DND-41 (cell line): ENCODE measurements around the gene CARD10.
"Not testable (repeated sequence)": the region's sequence is repeated elsewhere in the genome, so short reads cannot be mapped to it uniquely, and the experiment has no call there.

Source experiments
- ATAC-seq: fragments of 200-7000 bp; cut with Tn5 transposase; 3 replicates; pipeline ENCODE4 v1.9.1; 2021; ENCODE audit warnings: low read depth; ENCODE audit not compliant: insufficient read depth
- DNase-seq: peaks from one replicate; pipeline ENCODE4 v3.0.0-alpha.2; 2020
- H2AFZ ChIP-seq: 2 replicates; pipeline ENCODE4 v1.6.0; 2012; ENCODE audit warnings: low read depth, low read length
- H3K27ac ChIP-seq: 2 replicates; pipeline ENCODE4 v1.5.1; 2012; ENCODE audit warnings: low read length, inconsistent platforms
- H3K27me3 ChIP-seq: fragments of 200-600 bp; sonication (generic); 2 replicates; pipeline ENCODE4 v1.6.0; 2012; ENCODE audit warnings: low read length, mild to moderate bottlenecking, inconsistent platforms; ENCODE audit not compliant: insufficient read depth, poor library complexity
- H3K36me3 ChIP-seq: 2 replicates; pipeline ENCODE4 v1.5.1; 2012; ENCODE audit warnings: low read length, inconsistent platforms; ENCODE audit not compliant: insufficient read depth
- H3K4me1 ChIP-seq: 2 replicates; pipeline ENCODE4 v1.5.1; 2012; ENCODE audit warnings: mild to moderate bottlenecking, low read length; ENCODE audit not compliant: insufficient read depth
- H3K4me2 ChIP-seq: 2 replicates; pipeline ENCODE4 v1.6.0; 2012; ENCODE audit warnings: mild to moderate bottlenecking, moderate library complexity, low read length, inconsistent platforms; ENCODE audit not compliant: insufficient read depth
- H3K4me3 ChIP-seq, 2 experiments: fragments of 200-600 bp in 1 of 2; shearing (Covaris generic) in 1 of 2; 2 replicates each; pipeline ENCODE4 v1.5.1; 2012 to 2016; ENCODE audit warnings: inconsistent platforms in 2 of 2, low read length in 2 of 2, mild to moderate bottlenecking in 2 of 2, low read depth in 1 of 2, moderate library complexity in 1 of 2
- H3K79me2 ChIP-seq: 2 replicates; pipeline ENCODE4 v1.6.0; 2012; ENCODE audit warnings: low read length, inconsistent platforms; ENCODE audit not compliant: insufficient read depth
- H3K9ac ChIP-seq: 2 replicates; pipeline ENCODE4 v1.6.0; 2012; ENCODE audit warnings: low read depth, mild to moderate bottlenecking, inconsistent platforms, low read length, moderate library complexity
- H3K9me3 ChIP-seq: 2 replicates; pipeline ENCODE4 v1.5.1; 2012; ENCODE audit warnings: low read length, moderate library complexity, mild to moderate bottlenecking, inconsistent platforms; ENCODE audit not compliant: insufficient read depth, severe bottlenecking
- H4K20me1 ChIP-seq: 2 replicates; pipeline ENCODE4 v1.6.0; 2012; ENCODE audit warnings: low read length; ENCODE audit not compliant: insufficient read depth
- CTCF ChIP-seq: IDR thresholded peaks from 2 replicates; pipeline ENCODE4 v1.5.1; 2012; ENCODE audit warnings: borderline replicate concordance, low read length, moderate library complexity, mild to moderate bottlenecking; ENCODE audit not compliant: poor library complexity, severe bottlenecking; ENCODE audit errors: extremely low read depth
- EZH2 ChIP-seq: IDR thresholded peaks from 3 replicates; pipeline ENCODE4 v1.6.1; 2012; ENCODE audit warnings: borderline replicate concordance, low read depth, mild to moderate bottlenecking, moderate library complexity, low read length, inconsistent platforms; ENCODE audit not compliant: severe bottlenecking

CARD10 gene

GRCh38 chr22:37471727-37472417 is 47.3 kb downstream of the CARD10 start:
- Histone ChIP-seq H3K27ac (no peak overlapping the region), H3K27me3 (no peaks in the 10 kb centered on the region), H3K4me3 (no peak overlapping the region), H4K20me1 (peaks cover 26% of the 10 kb centered on the region), H2AFZ (no peak overlapping the region), H3K36me3 (peaks cover 19% of the 10 kb centered on the region), H3K9ac (no peak overlapping the region), H3K4me2 (no peak overlapping the region), H3K9me3 (no peaks in the 10 kb centered on the region), H3K4me1 (no peaks in the 10 kb centered on the region), H3K79me2 (no peaks in the 10 kb centered on the region)
- no peak for ATAC-seq
- DNase-seq, result no peak
- TF ChIP-seq EZH2 (no peak), CTCF (no peak)

- H3K4me3 ChIP-seq, result no peak overlapping the region
- DNase-seq (no peak), ATAC-seq (no peak)
- H3K27ac ChIP-seq, result no peak overlapping the region
- TF ChIP-seq EZH2, result no peak
- no peak for TF ChIP-seq CTCF
- H3K79me2 ChIP-seq, result no peaks in the 10 kb centered on the region
- no peak overlapping the region for H3K4me2 ChIP-seq
- no peaks in the 10 kb centered on the region for H3K9me3 ChIP-seq
- no peaks in the 10 kb centered on the region for H3K4me1 ChIP-seq
- no peak overlapping the region for H2AFZ ChIP-seq
- H4K20me1 ChIP-seq, result peaks cover 26% of the 10 kb centered on the region
- no peak overlapping the region for H3K9ac ChIP-seq
- H3K27me3 ChIP-seq, result no peaks in the 10 kb centered on the region
- H3K36me3 ChIP-seq, result peaks cover 15% of the 10 kb centered on the region
Observed at GRCh38 chr22:37470087-37470445, 49.1 kb downstream of the CARD10 start.

- ATAC-seq, result no peak
- H3K4me3 ChIP-seq, result no peak overlapping the region
- H4K20me1 ChIP-seq, result peaks cover 26% of the 10 kb centered on the region
- DNase-seq, result no peak
- no peaks in the 10 kb centered on the region for H3K79me2 ChIP-seq
- H3K4me2 ChIP-seq, result no peak overlapping the region
- no peaks in the 10 kb centered on the region for H3K9me3 ChIP-seq
- H2AFZ ChIP-seq, result no peak overlapping the region
- no peak overlapping the region for H3K9ac ChIP-seq
- no peaks in the 10 kb centered on the region for H3K27me3 ChIP-seq
- no peak overlapping the region for H3K27ac ChIP-seq
- H3K4me1 ChIP-seq, result no peaks in the 10 kb centered on the region
- H3K36me3 ChIP-seq, result peaks cover 15% of the 10 kb centered on the region
- TF ChIP-seq CTCF (no peak), EZH2 (no peak)
Observed at GRCh38 chr22:37469416-37470086, 49.7 kb downstream of the CARD10 start.

GRCh38 chr22:37468201-37468695 is 51.0 kb downstream of the CARD10 start:
- H3K27me3 ChIP-seq, H3K4me3 ChIP-seq, H3K27ac ChIP-seq, H3K4me1 ChIP-seq, H3K4me2 ChIP-seq, H3K9me3 ChIP-seq, H3K9ac ChIP-seq, ATAC-seq, H2AFZ ChIP-seq, H3K79me2 ChIP-seq, DNase-seq: not testable (repeated sequence)
- H4K20me1 ChIP-seq, result peaks cover 21% of the 10 kb centered on the region
- peaks cover 12% of the 10 kb centered on the region for H3K36me3 ChIP-seq
